Naive thymus-derived CD4-positive, alpha-beta T cell (primary cell): Measurements from ENCODE around the gene TBXAS1. TPM values are rescaled to one million over a fixed set of nuclear protein-coding genes. Genes with fewer than 3 reads are reported as not detected.

ENCODE experiments used
- ATAC-seq: fragments of 150-1000 bp; cut with Tn5 transposase; 2 replicates; pipeline ENCODE4 v1.10.0; 2021; ENCODE audit warnings: mild to moderate bottlenecking, moderate library complexity
- CTCF ChIA-PET: fragments of 350-600 bp; sonication (Branson Sonifier 250); formaldehyde crosslinking; loops from one replicate; lab custom pipeline; 2021; ENCODE audit warnings: antibody characterized with exemption; lab: Charles Lee
- POLR2A ChIA-PET: fragments of 350-600 bp; sonication (Branson Sonifier 250); formaldehyde crosslinking; loops from one replicate; lab custom pipeline; 2021; ENCODE audit warnings: antibody characterized with exemption, inconsistent platforms; lab: Charles Lee
- DNase-seq, 9 donors: peaks; one replicate each; pipeline versions ENCODE4 v3.0.0 to v3.0.0-alpha.2; 2020 to 2022; ENCODE audit warnings: mixed read lengths in 1 of 9
- H3K27ac ChIP-seq: one replicate; pipeline ENCODE4 v1.7.0; 2013; ENCODE audit warnings: mild to moderate bottlenecking, low read depth, low read length, moderate library complexity
- H3K27me3 ChIP-seq, 2 donors: one replicate each; pipeline ENCODE4 v1.7.0; 2013; ENCODE audit warnings: low read length in 2 of 2, mild to moderate bottlenecking in 2 of 2, moderate library complexity in 2 of 2; ENCODE audit not compliant: control insufficient read depth in 2 of 2, insufficient read depth in 2 of 2
- H3K36me3 ChIP-seq, 3 experiments: 1 replicate in 2 of 3; 2 replicates in 1 of 3; pipeline ENCODE4 v1.7.0; 2013; ENCODE audit warnings: low read length in 3 of 3, mild to moderate bottlenecking in 3 of 3, moderate library complexity in 1 of 3; ENCODE audit not compliant: insufficient read depth in 3 of 3, control insufficient read depth in 2 of 3
- H3K4me1 ChIP-seq, 2 donors: one replicate each; pipeline ENCODE4 v1.7.0; 2013; ENCODE audit warnings: low read length in 2 of 2, mild to moderate bottlenecking in 2 of 2, moderate library complexity in 1 of 2; ENCODE audit not compliant: control insufficient read depth in 2 of 2, insufficient read depth in 2 of 2
- H3K4me3 ChIP-seq: 2 replicates; pipeline ENCODE4 v1.7.0; 2013; ENCODE audit warnings: mild to moderate bottlenecking, low read length
- H3K9me3 ChIP-seq, 3 experiments: 1 replicate in 2 of 3; 2 replicates in 1 of 3; pipeline ENCODE4 v1.7.0; 2013; ENCODE audit warnings: low read length in 3 of 3; ENCODE audit not compliant: control insufficient read depth in 2 of 3
- H3K27ac Mint-ChIP-seq, 9 donors: one replicate each; pipeline ENCODE4 v1.8.0; 2020 to 2022; ENCODE audit warnings: mixed read lengths in 9 of 9, mild to moderate bottlenecking in 8 of 9, moderate library complexity in 5 of 9, inconsistent platforms in 2 of 9
- H3K27me3 Mint-ChIP-seq, 5 donors: one replicate each; pipeline ENCODE4 v1.8.0; 2021 to 2022; ENCODE audit warnings: mixed read lengths in 5 of 5, mild to moderate bottlenecking in 1 of 5
- H3K36me3 Mint-ChIP-seq, 5 donors: one replicate each; pipeline ENCODE4 v1.8.0; 2020 to 2022; ENCODE audit warnings: mixed read lengths in 5 of 5, mild to moderate bottlenecking in 3 of 5, inconsistent platforms in 1 of 5
- H3K4me1 Mint-ChIP-seq, 7 donors: one replicate each; pipeline ENCODE4 v1.8.0; 2020 to 2022; ENCODE audit warnings: mixed read lengths in 7 of 7, mild to moderate bottlenecking in 3 of 7, inconsistent platforms in 1 of 7
- H3K4me3 Mint-ChIP-seq, 10 donors: one replicate each; pipeline ENCODE4 v1.8.0; 2020 to 2022; ENCODE audit warnings: mild to moderate bottlenecking in 10 of 10, mixed read lengths in 10 of 10, moderate library complexity in 6 of 10, inconsistent platforms in 2 of 10
- H3K9me3 Mint-ChIP-seq, 11 donors: one replicate each; pipeline ENCODE4 v1.8.0; 2020 to 2022; ENCODE audit warnings: mixed read lengths in 11 of 11, mild to moderate bottlenecking in 4 of 11, inconsistent platforms in 1 of 11, moderate library complexity in 1 of 11
- intact Hi-C, 2 donors: fragments of 100-400 bp; cut with micrococcal nuclease; formaldehyde crosslinking; loops; one replicate each; pipeline ENCODE4 v1.15.1; 2023
- polyA plus RNA-seq, 2 donors: library from polyadenylated mRNA; unstranded; fragments of 300-500 nt; fragmentation: Illumina TruSeq; gene quantifications; one replicate each; pipeline ENCODE4 v1.2.3, GENCODE V29; 2021
- total RNA-seq, 6 experiments: library from RNA in 5 of 6; stranded (reverse) in 5 of 6; gene quantifications; 1 replicate in 5 of 6; 2 replicates in 1 of 6; pipeline ENCODE4 v1.2.3 and lab custom pipeline; 2021 to 2026

Gene TBXAS1
- total and polyA plus RNA-seq, 7 experiments from 2014 or later: 1.9 to 70.9 (median 3.2) TPM

DNA sequence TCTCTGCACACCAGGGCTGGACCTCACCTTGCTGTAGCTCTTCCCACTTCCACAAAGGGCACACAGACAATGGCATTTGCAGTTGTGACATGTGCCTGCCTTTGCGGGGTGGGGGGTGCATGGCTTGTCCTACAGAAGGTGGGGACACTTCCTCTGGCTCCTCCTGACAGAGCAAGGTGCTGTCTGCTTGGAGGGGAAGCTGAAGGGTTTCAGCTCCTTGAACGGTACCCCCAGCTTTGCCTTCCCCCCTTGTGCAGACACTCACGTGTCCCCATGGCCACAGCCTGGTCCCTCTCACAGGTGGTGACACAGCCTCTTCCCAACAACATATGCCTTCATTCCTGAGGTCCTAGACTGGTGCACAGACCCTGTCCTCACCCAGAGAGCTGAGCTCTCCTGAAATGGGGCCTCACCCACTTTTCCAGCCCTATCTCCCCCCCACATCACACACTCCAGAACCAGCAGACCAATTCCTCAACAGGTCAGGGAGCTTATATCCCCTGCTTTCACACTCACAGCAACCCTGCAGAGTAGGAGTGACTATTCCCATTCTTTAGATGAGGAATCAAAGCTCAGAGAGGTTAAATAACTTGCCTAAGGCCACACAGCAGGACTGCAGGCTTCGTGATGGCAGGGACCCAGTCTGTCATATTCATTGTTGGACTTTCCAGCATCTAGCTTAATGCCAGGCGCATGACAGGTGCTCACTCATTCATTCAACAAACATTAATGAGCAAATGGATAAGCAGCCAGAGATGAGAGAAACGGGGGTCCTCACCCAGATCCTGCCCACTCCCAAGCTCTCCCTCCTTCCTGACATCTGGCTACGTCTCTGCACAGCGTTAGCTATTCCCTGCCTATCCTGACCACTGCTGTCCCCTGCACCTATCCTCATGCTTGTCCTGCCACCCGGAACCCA, 189.3 kb downstream of the TBXAS1 start:
- peaks cover 0 to 7% (median 5%) of the 10 kb centered on the region in 3 experiments for H3K36me3 ChIP-seq
- no peak overlapping the region for H3K27ac ChIP-seq
- H3K9me3 ChIP-seq: no peaks in the 10 kb centered on the region
- Mint-ChIP-seq H3K36me3 (peaks cover 0 to 16% (median 10%) of the 10 kb centered on the region in 5 donors), H3K4me3 (no peak overlapping the region), H3K27ac (peak overlapping the region in 1 of 9 donors; percentile 52), H3K4me1 (no peaks in the 10 kb centered on the region), H3K27me3 (no peaks in the 10 kb centered on the region), H3K9me3 (no peaks in the 10 kb centered on the region)
- DNase-seq (no peak), ATAC-seq (no peak)
- POLR2A ChIA-PET: no interaction called here
- intact Hi-C loops: no loop called here
- H3K27me3 ChIP-seq: no peaks in the 10 kb centered on the region
- no peaks in the 10 kb centered on the region for H3K4me1 ChIP-seq
- no peak overlapping the region for H3K4me3 ChIP-seq
- CTCF ChIA-PET: interaction anchor here (0.6 kb wide), 1 partner anchor 275 kb away, joined by 3 read pairs; no protein-coding TSS in a partner anchor

DNA sequence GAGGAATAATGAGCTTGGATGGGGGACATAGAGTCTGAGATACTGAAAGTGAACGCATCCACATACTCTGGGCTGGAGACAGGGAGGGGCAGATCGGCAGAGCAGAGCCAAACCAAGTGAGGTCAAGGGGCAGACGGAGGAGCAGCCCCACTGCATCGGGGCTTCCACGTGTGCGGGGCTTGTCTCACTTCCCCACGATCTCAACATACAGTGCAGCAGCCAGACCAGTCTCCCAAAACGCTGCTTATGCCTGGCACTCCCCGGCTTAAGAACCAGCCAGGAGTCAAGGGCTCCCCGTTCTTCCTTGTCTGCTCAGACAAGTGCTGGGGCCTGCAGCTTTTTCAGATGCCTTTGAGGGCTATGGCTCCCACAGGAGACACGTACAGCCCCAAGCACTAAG, 190.1 kb downstream of the TBXAS1 start:
- DNase-seq (no peak), ATAC-seq (no peak)
- intact Hi-C loops: no loop called here
- Histone ChIP-seq H3K4me3 (no peak overlapping the region), H3K27me3 (no peaks in the 10 kb centered on the region), H3K9me3 (no peaks in the 10 kb centered on the region), H3K4me1 (no peaks in the 10 kb centered on the region), H3K36me3 (peaks cover 0 to 15% (median 8%) of the 10 kb centered on the region in 3 experiments), H3K27ac (no peak overlapping the region)
- peak overlapping the region in 1 of 9 donors; percentile 52 for H3K27ac Mint-ChIP-seq
- H3K9me3 Mint-ChIP-seq: no peaks in the 10 kb centered on the region
- H3K4me1 Mint-ChIP-seq: no peaks in the 10 kb centered on the region
- POLR2A ChIA-PET: no interaction called here
- CTCF ChIA-PET: no interaction called here
- H3K27me3 Mint-ChIP-seq: no peaks in the 10 kb centered on the region
- no peak overlapping the region for H3K4me3 Mint-ChIP-seq
- H3K36me3 Mint-ChIP-seq: peaks cover 0 to 24% (median 12%) of the 10 kb centered on the region in 5 donors

DNA sequence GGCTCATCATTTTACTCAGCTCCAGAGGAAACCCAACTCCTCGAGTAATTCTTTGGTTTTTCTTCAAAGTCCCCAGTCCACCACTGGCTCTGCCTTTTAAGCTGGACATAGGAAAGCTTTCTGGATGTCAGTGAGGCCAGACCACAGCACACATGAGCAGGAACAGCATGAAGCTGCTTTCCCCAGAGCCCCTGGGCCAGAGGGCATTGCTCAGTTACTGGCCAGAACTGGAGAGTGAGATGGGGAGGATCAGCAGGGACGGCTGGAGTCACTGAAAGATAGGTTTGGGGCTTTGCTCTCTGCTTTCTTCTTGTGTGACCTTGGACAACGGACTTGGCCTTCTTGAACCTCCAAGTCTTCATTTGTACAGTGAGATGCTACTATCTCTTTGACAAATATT, 190.5 kb downstream of the TBXAS1 start:
- Mint-ChIP-seq H3K4me3 (no peak overlapping the region), H3K36me3 (peaks cover 0 to 29% (median 16%) of the 10 kb centered on the region in 5 donors), H3K27ac (peak overlapping the region in 1 of 9 donors; percentile 13), H3K27me3 (no peaks in the 10 kb centered on the region), H3K4me1 (no peaks in the 10 kb centered on the region), H3K9me3 (no peaks in the 10 kb centered on the region)
- no peaks in the 10 kb centered on the region for H3K9me3 ChIP-seq
- no peak overlapping the region for H3K4me3 ChIP-seq
- no peaks in the 10 kb centered on the region for H3K27me3 ChIP-seq
- H3K27ac ChIP-seq: no peak overlapping the region
- H3K4me1 ChIP-seq: no peaks in the 10 kb centered on the region
- ChIA-PET CTCF (no interaction called here), POLR2A (no interaction called here)
- intact Hi-C loops: no loop called here
- ATAC-seq: no peak
- H3K36me3 ChIP-seq: peaks cover 0 to 19% (median 8%) of the 10 kb centered on the region in 3 experiments
- no peak for DNase-seq

DNA sequence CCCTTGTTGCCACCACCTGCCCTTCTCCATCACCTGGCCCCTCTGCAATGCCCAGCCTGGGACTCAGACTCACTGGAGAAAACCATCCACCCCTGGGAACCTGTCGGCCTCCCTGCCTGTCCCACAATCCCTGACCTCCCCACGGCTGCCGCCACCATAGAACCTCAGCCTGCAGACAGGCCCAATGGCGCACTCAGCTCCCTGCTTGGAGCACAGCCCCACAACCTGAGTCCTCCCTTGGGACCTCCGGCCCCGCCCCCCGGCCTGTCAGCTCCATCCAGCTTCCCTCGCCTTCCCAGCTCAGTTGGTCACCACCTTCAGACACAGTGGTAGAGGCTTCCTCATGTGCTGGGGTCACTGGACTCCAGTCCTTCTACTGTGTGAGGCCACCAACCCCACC, 192.5 kb downstream of the TBXAS1 start:
- Mint-ChIP-seq H3K9me3 (no peaks in the 10 kb centered on the region), H3K4me3 (no peak overlapping the region), H3K4me1 (no peaks in the 10 kb centered on the region), H3K27me3 (no peaks in the 10 kb centered on the region), H3K27ac (peak overlapping the region in 5 of 9 donors; percentile 10 to 68 (median 42)), H3K36me3 (peaks cover 3 to 42% (median 23%) of the 10 kb centered on the region in 5 donors)
- Histone ChIP-seq H3K4me1 (no peaks in the 10 kb centered on the region), H3K27me3 (no peaks in the 10 kb centered on the region), H3K9me3 (no peaks in the 10 kb centered on the region), H3K4me3 (no peak overlapping the region), H3K27ac (no peak overlapping the region), H3K36me3 (peaks cover 4 to 38% (median 8%) of the 10 kb centered on the region in 3 experiments)
- DNase-seq: no peak
- POLR2A ChIA-PET: no interaction called here
- CTCF ChIA-PET: no interaction called here
- intact Hi-C loops: no loop called here
- no peak for ATAC-seq

DNA sequence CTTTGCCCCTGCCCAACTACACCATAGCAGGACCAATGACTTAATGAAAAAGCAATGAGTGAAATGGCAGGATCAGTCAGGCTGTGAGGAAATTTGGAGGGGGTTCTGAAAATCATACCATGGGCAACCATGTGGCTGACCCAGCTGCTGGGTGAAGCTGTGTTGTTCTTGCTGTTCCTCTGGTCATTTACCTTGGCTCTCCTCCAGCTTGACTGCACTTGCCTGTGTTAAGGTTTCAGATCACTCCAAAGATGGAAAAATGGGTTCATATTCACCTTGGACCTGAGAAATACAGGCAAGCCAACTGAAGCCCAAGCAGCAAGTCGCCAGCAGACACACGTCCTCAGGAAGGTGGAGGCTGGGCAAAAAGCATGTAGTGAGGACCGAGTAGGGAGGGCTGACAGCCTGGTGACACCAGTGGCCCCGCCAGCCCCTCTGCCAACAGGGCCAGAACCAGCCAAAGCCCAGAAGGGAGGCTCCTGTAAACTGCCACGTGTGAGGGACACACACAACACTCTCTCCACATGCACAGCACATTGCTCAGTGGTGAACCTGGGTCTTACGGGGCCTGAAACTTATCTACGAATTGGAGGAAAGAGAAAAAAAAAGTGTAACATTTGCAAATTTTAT, 193.6 kb downstream of the TBXAS1 start:
- Histone ChIP-seq H3K36me3 (peaks cover 7 to 49% (median 8%) of the 10 kb centered on the region in 3 experiments), H3K27me3 (no peaks in the 10 kb centered on the region), H3K4me1 (no peaks in the 10 kb centered on the region), H3K4me3 (no peak overlapping the region), H3K27ac (no peak overlapping the region), H3K9me3 (no peaks in the 10 kb centered on the region)
- ChIA-PET CTCF (no interaction called here), POLR2A (no interaction called here)
- Mint-ChIP-seq H3K36me3 (peaks cover 3 to 50% (median 23%) of the 10 kb centered on the region in 5 donors), H3K27me3 (no peaks in the 10 kb centered on the region), H3K4me3 (no peak overlapping the region), H3K27ac (peak overlapping the region in 2 of 9 donors; percentile 51 to 68), H3K9me3 (no peaks in the 10 kb centered on the region), H3K4me1 (peaks cover 0 to 2% (median 0%) of the 10 kb centered on the region in 7 donors)
- ATAC-seq (no peak), DNase-seq (no peak)
- intact Hi-C loops: no loop called here

DNA sequence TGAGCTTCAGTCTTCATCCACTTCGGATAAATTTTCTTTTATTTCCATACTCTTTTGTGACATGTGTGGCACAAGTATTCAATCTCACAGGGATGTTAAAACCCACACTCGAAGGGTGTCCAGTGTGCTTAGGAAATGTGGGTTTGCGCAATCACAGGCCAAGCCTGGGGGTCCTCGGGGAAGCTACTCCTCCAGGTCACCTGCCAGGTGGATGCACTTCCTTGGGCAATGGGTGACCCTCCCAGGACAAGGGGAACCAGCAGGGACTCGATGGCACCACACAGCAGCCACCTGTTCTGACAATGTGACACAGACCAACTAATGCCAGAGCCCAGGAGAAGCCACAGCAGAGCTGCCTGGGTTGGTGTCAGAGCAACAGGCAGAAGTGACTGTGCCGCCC, 194.7 kb downstream of the TBXAS1 start:
- ATAC-seq: no peak
- Histone ChIP-seq H3K36me3 (peaks cover 8 to 57% (median 8%) of the 10 kb centered on the region in 3 experiments), H3K4me3 (no peak overlapping the region), H3K4me1 (no peaks in the 10 kb centered on the region), H3K27ac (no peak overlapping the region), H3K9me3 (no peaks in the 10 kb centered on the region), H3K27me3 (no peaks in the 10 kb centered on the region)
- H3K27ac Mint-ChIP-seq: no peak overlapping the region
- no peaks in the 10 kb centered on the region for H3K27me3 Mint-ChIP-seq
- intact Hi-C loops: no loop called here
- no peak for DNase-seq
- H3K4me3 Mint-ChIP-seq: no peak overlapping the region
- peaks cover 10 to 56% (median 31%) of the 10 kb centered on the region in 5 donors for H3K36me3 Mint-ChIP-seq
- ChIA-PET POLR2A (no interaction called here), CTCF (interaction anchor here (0.9 kb wide), 1 partner anchor 213 kb away, joined by 3 read pairs; no protein-coding TSS in a partner anchor)
- H3K9me3 Mint-ChIP-seq: no peaks in the 10 kb centered on the region
- peaks cover 0 to 12% (median 0%) of the 10 kb centered on the region in 7 donors for H3K4me1 Mint-ChIP-seq
